Upper lobe of left lung (tissue), 6 donors: ENCODE data around the gene DOCK1. TPM values are rescaled to one million over a fixed set of nuclear protein-coding genes. Genes with fewer than 3 reads are reported as not detected.
"Not testable (repeated sequence)": the region's sequence is repeated elsewhere in the genome, so short reads cannot be mapped to it uniquely, and the experiment has no call there.

Source experiments
- ATAC-seq, 2 donors: fragments of 200-7000 bp; cut with Tn5 transposase; one replicate each; pipeline ENCODE4 v1.9.1; 2022; ENCODE audit warnings: mild to moderate bottlenecking in 2 of 2, moderate library complexity in 2 of 2; ENCODE audit not compliant: low FRiP score in 2 of 2
- DNase-seq, 2 donors: peaks; one replicate each; pipeline ENCODE4 v3.0.0-alpha.2; 2019 to 2020
- H3K27ac ChIP-seq, 4 donors: fragments of 200-600 bp; sonication (generic); one replicate each; pipeline ENCODE4 v1.5.1; 2016 to 2019
- H3K27me3 ChIP-seq, 4 donors: fragments of 200-600 bp; sonication (generic); one replicate each; pipeline ENCODE4 v1.5.1; 2017 to 2019
- H3K36me3 ChIP-seq, 4 donors: fragments of 200-600 bp; sonication (generic); one replicate each; pipeline ENCODE4 v1.5.1; 2016 to 2019
- H3K4me1 ChIP-seq, 4 donors: fragments of 200-600 bp; sonication (generic); one replicate each; pipeline ENCODE4 v1.5.1; 2018 to 2019
- H3K4me3 ChIP-seq, 4 donors: fragments of 200-600 bp; sonication (generic); one replicate each; pipeline ENCODE4 v1.5.1; 2017 to 2019; ENCODE audit warnings: mild to moderate bottlenecking in 2 of 4, moderate library complexity in 1 of 4
- H3K9me3 ChIP-seq, 4 donors: fragments of 200-600 bp; sonication (generic); one replicate each; pipeline ENCODE4 v1.5.1; 2018 to 2019
- CTCF ChIP-seq, 6 experiments: fragments of 450-650 bp in 4 of 6; fragments of 200-600 bp in 2 of 6; sonication (generic) in 2 of 6; IDR thresholded peaks; one replicate each; pipeline ENCODE4 v1.5.1; 2016 to 2019; ENCODE audit warnings: antibody characterized with exemption in 6 of 6
- EP300 ChIP-seq, 4 donors: sonication (generic); formaldehyde crosslinking; IDR thresholded peaks; one replicate each; pipeline ENCODE4 v1.5.1; 2017; ENCODE audit warnings: antibody characterized with exemption in 4 of 4, control low read depth in 2 of 4
- POLR2A ChIP-seq, 4 donors: fragments of 450-650 bp; IDR thresholded peaks; one replicate each; pipeline ENCODE4 v1.5.1; 2016 to 2017; ENCODE audit warnings: antibody characterized with exemption in 4 of 4, mild to moderate bottlenecking in 2 of 4
- POLR2AphosphoS5 ChIP-seq, 2 donors: sonication (generic); formaldehyde crosslinking; IDR thresholded peaks; one replicate each; pipeline ENCODE4 v1.5.1; 2017; ENCODE audit warnings: antibody characterized with exemption in 2 of 2
- WGBS, 2 donors: methylation state at CpG; one replicate each; pipeline ENCODE4 v1.1.5; 2017 to 2018; 5-methylcytosine and 5-hydroxymethylcytosine counted together
- total RNA-seq, 6 donors: library from RNA; depleted of rRNA in 4 of 6; stranded (reverse); fragments of >200 nt in 4 of 6; gene quantifications; one replicate each; pipeline versions ENCODE4 v1.1.0 to v1.2.1, GENCODE V29; 2016 to 2021
- donor health status: DM: no; HTN: no; CAD: no; lungs with moderate emphysema.
- donor health status: DM: no; HTN: yes; CAD: no; lungs with severe emphysema.

Gene DOCK1
- total RNA-seq, 6 donors from 2014 or later, result 37.5 to 63.9 (median 45.8) TPM

- no peak for ATAC-seq
- WGBS, 2 donors, result 91 to 96% methylated on average over 4 of the region's 4 CpGs
Observed at GRCh38 chr10:127292888-127293287, 387.7 kb downstream of the DOCK1 start.

GRCh38 chr10:127293640-127294039 lies 388.4 kb downstream of the DOCK1 start:
- ATAC-seq, result no peak
- Histone ChIP-seq H3K27me3 (no peaks in the 10 kb centered on the region), H3K27ac (no peak overlapping the region), H3K4me3 (no peak overlapping the region), H3K36me3 (no peaks in the 10 kb centered on the region), H3K4me1 (no peaks in the 10 kb centered on the region), H3K9me3 (no peaks in the 10 kb centered on the region)
- WGBS, 2 donors, result 70 to 71% methylated on average over 7 to 8 of the region's 8 CpGs
- DNase-seq, result no peak
- TF ChIP-seq CTCF (IDR thresholded peaks at IDR 0.05) (no peak), POLR2A (IDR thresholded peaks at IDR 0.05) (no peak), POLR2AphosphoS5 (IDR thresholded peaks at IDR 0.05) (no peak), EP300 (IDR thresholded peaks at IDR 0.05) (no peak)

More at GRCh38 chr10:127292888-127293287, 387.7 kb downstream of the DOCK1 start:
- Histone ChIP-seq H3K27me3 (no peaks in the 10 kb centered on the region), H3K4me3 (no peak overlapping the region), H3K9me3 (peaks cover 0 to 5% (median 3%) of the 10 kb centered on the region in 4 donors), H3K27ac (no peak overlapping the region), H3K4me1 (no peaks in the 10 kb centered on the region), H3K36me3 (no peaks in the 10 kb centered on the region)
- DNase-seq, result no peak
- TF ChIP-seq POLR2A (IDR thresholded peaks at IDR 0.05) (no peak), POLR2AphosphoS5 (IDR thresholded peaks at IDR 0.05) (no peak), CTCF (IDR thresholded peaks at IDR 0.05) (no peak), EP300 (IDR thresholded peaks at IDR 0.05) (no peak)

- no peaks in the 10 kb centered on the region for H3K27me3 ChIP-seq
- H3K4me3 ChIP-seq, result no peak overlapping the region
- ATAC-seq (no peak), DNase-seq (no peak)
- peaks cover 0 to 9% (median 0%) of the 10 kb centered on the region in 4 donors for H3K4me1 ChIP-seq
- no peaks in the 10 kb centered on the region for H3K9me3 ChIP-seq
- H3K36me3 ChIP-seq, result no peaks in the 10 kb centered on the region
- H3K27ac ChIP-seq, result no peak overlapping the region
- TF ChIP-seq POLR2AphosphoS5 (IDR thresholded peaks at IDR 0.05), result no peak
- TF ChIP-seq CTCF (IDR thresholded peaks at IDR 0.05), result no peak
- TF ChIP-seq EP300 (IDR thresholded peaks at IDR 0.05), result no peak
- no peak for TF ChIP-seq POLR2A (IDR thresholded peaks at IDR 0.05)
- 91 to 93% methylated on average over 6 of the region's 6 CpGs for WGBS, 2 donors
Observed at GRCh38 chr10:127296696-127297095, 391.5 kb downstream of the DOCK1 start.

GRCh38 chr10:127298381-127298780 lies 393.2 kb downstream of the DOCK1 start:
- DNase-seq, result no peak
- 88 to 92% methylated on average over 4 of the region's 4 CpGs for WGBS, 2 donors
- TF ChIP-seq POLR2AphosphoS5 (IDR thresholded peaks at IDR 0.05) (no peak), POLR2A (IDR thresholded peaks at IDR 0.05) (no peak), EP300 (IDR thresholded peaks at IDR 0.05) (no peak), CTCF (IDR thresholded peaks at IDR 0.05) (no peak)

GRCh38 chr10:127299192-127299591 lies 394.0 kb downstream of the DOCK1 start:
- not testable (repeated sequence) for H3K4me3 ChIP-seq, H3K27ac ChIP-seq, H3K9me3 ChIP-seq, H3K36me3 ChIP-seq, ATAC-seq, H3K27me3 ChIP-seq, H3K4me1 ChIP-seq
- WGBS, 2 donors, result 92 to 96% methylated on average over 11 of the region's 11 CpGs
- DNase-seq, result peak in 1 of 2 donors; percentile 50

More at GRCh38 chr10:127298381-127298780, 393.2 kb downstream of the DOCK1 start:
- Histone ChIP-seq H3K4me1 (peaks cover 0 to 9% (median 0%) of the 10 kb centered on the region in 4 donors), H3K36me3 (no peaks in the 10 kb centered on the region), H3K4me3 (no peak overlapping the region), H3K9me3 (no peaks in the 10 kb centered on the region), H3K27ac (no peak overlapping the region), H3K27me3 (no peaks in the 10 kb centered on the region)
- no peak for ATAC-seq
